DND-41 (cell line): ENCODE results near the gene DYSF.

Experiments used
- ATAC-seq: fragments of 200-7000 bp; cut with Tn5 transposase; 3 replicates; pipeline ENCODE4 v1.9.1; 2021; ENCODE audit warnings: low read depth; ENCODE audit not compliant: insufficient read depth
- DNase-seq: peaks from one replicate; pipeline ENCODE4 v3.0.0-alpha.2; 2020
- H2AFZ ChIP-seq: 2 replicates; pipeline ENCODE4 v1.6.0; 2012; ENCODE audit warnings: low read depth, low read length
- H3K27ac ChIP-seq: 2 replicates; pipeline ENCODE4 v1.5.1; 2012; ENCODE audit warnings: low read length, inconsistent platforms
- H3K27me3 ChIP-seq: fragments of 200-600 bp; sonication (generic); 2 replicates; pipeline ENCODE4 v1.6.0; 2012; ENCODE audit warnings: low read length, mild to moderate bottlenecking, inconsistent platforms; ENCODE audit not compliant: insufficient read depth, poor library complexity
- H3K36me3 ChIP-seq: 2 replicates; pipeline ENCODE4 v1.5.1; 2012; ENCODE audit warnings: low read length, inconsistent platforms; ENCODE audit not compliant: insufficient read depth
- H3K4me1 ChIP-seq: 2 replicates; pipeline ENCODE4 v1.5.1; 2012; ENCODE audit warnings: mild to moderate bottlenecking, low read length; ENCODE audit not compliant: insufficient read depth
- H3K4me2 ChIP-seq: 2 replicates; pipeline ENCODE4 v1.6.0; 2012; ENCODE audit warnings: mild to moderate bottlenecking, moderate library complexity, low read length, inconsistent platforms; ENCODE audit not compliant: insufficient read depth
- H3K4me3 ChIP-seq, 2 experiments: fragments of 200-600 bp in 1 of 2; shearing (Covaris generic) in 1 of 2; 2 replicates each; pipeline ENCODE4 v1.5.1; 2012 to 2016; ENCODE audit warnings: inconsistent platforms in 2 of 2, low read length in 2 of 2, mild to moderate bottlenecking in 2 of 2, low read depth in 1 of 2, moderate library complexity in 1 of 2
- H3K79me2 ChIP-seq: 2 replicates; pipeline ENCODE4 v1.6.0; 2012; ENCODE audit warnings: low read length, inconsistent platforms; ENCODE audit not compliant: insufficient read depth
- H3K9ac ChIP-seq: 2 replicates; pipeline ENCODE4 v1.6.0; 2012; ENCODE audit warnings: low read depth, mild to moderate bottlenecking, inconsistent platforms, low read length, moderate library complexity
- H3K9me3 ChIP-seq: 2 replicates; pipeline ENCODE4 v1.5.1; 2012; ENCODE audit warnings: low read length, moderate library complexity, mild to moderate bottlenecking, inconsistent platforms; ENCODE audit not compliant: insufficient read depth, severe bottlenecking
- H4K20me1 ChIP-seq: 2 replicates; pipeline ENCODE4 v1.6.0; 2012; ENCODE audit warnings: low read length; ENCODE audit not compliant: insufficient read depth
- CTCF ChIP-seq: IDR thresholded peaks from 2 replicates; pipeline ENCODE4 v1.5.1; 2012; ENCODE audit warnings: borderline replicate concordance, low read length, moderate library complexity, mild to moderate bottlenecking; ENCODE audit not compliant: poor library complexity, severe bottlenecking; ENCODE audit errors: extremely low read depth
- EZH2 ChIP-seq: IDR thresholded peaks from 3 replicates; pipeline ENCODE4 v1.6.1; 2012; ENCODE audit warnings: borderline replicate concordance, low read depth, mild to moderate bottlenecking, moderate library complexity, low read length, inconsistent platforms; ENCODE audit not compliant: severe bottlenecking

DYSF gene

GRCh38 chr2:71422786-71423185 is 30.6 kb upstream of the DYSF start:
- TF ChIP-seq EZH2 (no peak), CTCF (no peak)
- Histone ChIP-seq H3K4me3 (no peak overlapping the region), H3K9ac (no peak overlapping the region), H3K79me2 (peaks cover 3% of the 10 kb centered on the region; the same call in 1 of the 2 replicates), H4K20me1 (no peaks in the 10 kb centered on the region), H3K36me3 (peaks cover 77% of the 10 kb centered on the region), H3K4me1 (peaks cover 4% of the 10 kb centered on the region; the same call in 1 of the 2 replicates), H3K27me3 (no peaks in the 10 kb centered on the region), H3K4me2 (no peak overlapping the region), H2AFZ (no peak overlapping the region), H3K27ac (no peak overlapping the region), H3K9me3 (no peaks in the 10 kb centered on the region)
- ATAC-seq (no peak), DNase-seq (no peak)

- ATAC-seq = no peak
- Histone ChIP-seq H4K20me1 (no peaks in the 10 kb centered on the region), H2AFZ (no peak overlapping the region), H3K4me1 (no peaks in the 10 kb centered on the region), H3K27me3 (no peaks in the 10 kb centered on the region), H3K4me3 (no peak overlapping the region), H3K27ac (no peak overlapping the region), H3K79me2 (0 out of 2 replicates have a peak, but pooled peaks cover 2% of the 10 kb centered on the region), H3K4me2 (no peak overlapping the region), H3K9ac (no peak overlapping the region), H3K9me3 (no peaks in the 10 kb centered on the region), H3K36me3 (peaks cover 84% of the 10 kb centered on the region)
- TF ChIP-seq EZH2 = no peak
- no peak for TF ChIP-seq CTCF
- DNase-seq = no peak
Observed at GRCh38 chr2:71423817-71424420, 29.4 kb upstream of the DYSF start.

- peaks cover 92% of the 10 kb centered on the region for H3K36me3 ChIP-seq
- H3K4me1 ChIP-seq = no peaks in the 10 kb centered on the region
- H3K79me2 ChIP-seq = no peaks in the 10 kb centered on the region
- no peak overlapping the region for H3K4me2 ChIP-seq
- no peaks in the 10 kb centered on the region for H3K27me3 ChIP-seq
- ATAC-seq (no peak), DNase-seq (no peak)
- no peak overlapping the region for H3K27ac ChIP-seq
- no peak overlapping the region for H3K4me3 ChIP-seq
- no peak overlapping the region for H3K9ac ChIP-seq
- H4K20me1 ChIP-seq = no peaks in the 10 kb centered on the region; the same call in 1 of the 2 replicates
- no peak overlapping the region for H2AFZ ChIP-seq
- no peak for TF ChIP-seq CTCF
- no peak for TF ChIP-seq EZH2
- no peaks in the 10 kb centered on the region for H3K9me3 ChIP-seq
Observed at GRCh38 chr2:71426721-71427120, 26.6 kb upstream of the DYSF start.
